ENCODE measurements around the gene GRIN3B. TPM values are rescaled to one million over a fixed set of nuclear protein-coding genes. Genes with fewer than 3 reads are reported as not detected.

GRIN3B gene
- total RNA-seq, 1 experiment from 2014 or later: 0.03 TPM

GRCh38 chr19:1042689-1043511 lies 42.7 kb downstream of the GRIN3B start:
- in situ Hi-C loops (cut with HindIII; ENCODE audit: low pct_unique_long_range_greater_than_20kb, low sequenced_read_pairs): no loop called here
- DNase-seq (ENCODE audit: low read depth, low spot score): no peak

- DNase-seq (ENCODE audit: low read depth, low spot score): peak; percentile 46
- in situ Hi-C loops (cut with HindIII; ENCODE audit: low pct_unique_long_range_greater_than_20kb, low sequenced_read_pairs): no loop called here
Observed at GRCh38 chr19:1045247-1045603, 45.0 kb downstream of the GRIN3B start.

- in situ Hi-C loops (cut with HindIII; ENCODE audit: low pct_unique_long_range_greater_than_20kb, low sequenced_read_pairs): no loop called here
Observed at GRCh38 chr19:1046117-1046626, 46.0 kb downstream of the GRIN3B start.

DNA sequence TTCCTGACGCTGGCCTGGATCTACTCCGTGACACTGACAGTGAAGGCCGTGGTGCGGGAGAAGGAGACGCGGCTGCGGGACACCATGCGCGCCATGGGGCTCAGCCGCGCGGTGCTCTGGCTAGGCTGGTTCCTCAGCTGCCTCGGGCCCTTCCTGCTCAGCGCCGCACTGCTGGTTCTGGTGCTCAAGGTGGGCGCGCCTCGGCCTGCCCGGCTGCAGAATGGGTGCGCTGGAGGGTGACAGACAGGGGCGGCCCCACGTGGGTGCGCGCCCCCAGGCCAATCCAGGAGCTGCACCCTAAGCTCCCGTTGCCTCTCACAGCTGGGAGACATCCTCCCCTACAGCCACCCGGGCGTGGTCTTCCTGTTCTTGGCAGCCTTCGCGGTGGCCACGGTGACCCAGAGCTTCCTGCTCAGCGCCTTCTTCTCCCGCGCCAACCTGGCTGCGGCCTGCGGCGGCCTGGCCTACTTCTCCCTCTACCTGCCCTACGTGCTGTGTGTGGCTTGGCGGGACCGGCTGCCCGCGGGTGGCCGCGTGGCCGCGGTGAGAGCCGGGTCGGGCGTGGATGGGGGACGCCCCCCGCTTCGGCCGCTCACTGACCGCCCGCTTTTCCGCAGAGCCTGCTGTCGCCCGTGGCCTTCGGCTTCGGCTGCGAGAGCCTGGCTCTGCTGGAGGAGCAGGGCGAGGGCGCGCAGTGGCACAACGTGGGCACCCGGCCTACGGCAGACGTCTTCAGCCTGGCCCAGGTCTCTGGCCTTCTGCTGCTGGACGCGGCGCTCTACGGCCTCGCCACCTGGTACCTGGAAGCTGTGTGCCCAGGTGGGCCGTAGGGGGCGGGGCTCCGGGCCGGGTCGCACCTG lies 46.8 kb downstream of the GRIN3B start:
- no peak for DNase-seq (ENCODE audit: low read depth, low spot score)
- in situ Hi-C loops (cut with HindIII; ENCODE audit: low pct_unique_long_range_greater_than_20kb, low sequenced_read_pairs): no loop called here

More at GRCh38 chr19:1046117-1046626, 46.0 kb downstream of the GRIN3B start:
- DNase-seq (ENCODE audit: low read depth, low spot score): no peak

DNA sequence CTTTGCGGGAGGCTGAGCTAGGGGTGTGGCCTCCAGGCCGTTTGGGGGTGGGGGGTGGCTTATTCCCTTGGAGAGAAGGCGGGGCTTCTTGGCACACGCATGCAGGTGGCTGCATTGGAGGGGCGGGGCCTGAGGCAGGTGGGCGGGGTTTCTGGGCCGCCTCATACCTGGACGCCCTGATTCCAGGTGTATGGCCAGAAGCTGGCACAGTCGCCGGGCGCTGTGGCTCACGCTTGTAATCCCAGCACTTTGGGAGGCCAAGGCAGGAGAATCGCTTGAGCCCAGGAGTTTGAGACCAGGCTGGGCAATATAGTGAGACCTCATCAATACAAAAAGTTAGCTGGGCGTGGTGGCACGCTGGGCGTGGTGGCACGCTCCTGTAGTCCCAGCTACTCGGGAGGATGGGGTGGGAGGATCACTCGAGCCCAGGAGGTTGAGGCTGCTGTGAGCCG lies 47.5 kb downstream of the GRIN3B start:
- no peak for DNase-seq (ENCODE audit: low read depth, low spot score)
- in situ Hi-C loops (cut with HindIII; ENCODE audit: low pct_unique_long_range_greater_than_20kb, low sequenced_read_pairs): no loop called here

GRCh38 chr19:1049106-1049505 lies 48.9 kb downstream of the GRIN3B start:
- in situ Hi-C loops (cut with HindIII; ENCODE audit: low pct_unique_long_range_greater_than_20kb, low sequenced_read_pairs): no loop called here
- DNase-seq (ENCODE audit: low read depth, low spot score): no peak

- no peak for DNase-seq (ENCODE audit: low read depth, low spot score)
- in situ Hi-C loops (cut with HindIII; ENCODE audit: low pct_unique_long_range_greater_than_20kb, low sequenced_read_pairs): no loop called here
Observed at GRCh38 chr19:1049800-1050199, 49.6 kb downstream of the GRIN3B start.

DNA sequence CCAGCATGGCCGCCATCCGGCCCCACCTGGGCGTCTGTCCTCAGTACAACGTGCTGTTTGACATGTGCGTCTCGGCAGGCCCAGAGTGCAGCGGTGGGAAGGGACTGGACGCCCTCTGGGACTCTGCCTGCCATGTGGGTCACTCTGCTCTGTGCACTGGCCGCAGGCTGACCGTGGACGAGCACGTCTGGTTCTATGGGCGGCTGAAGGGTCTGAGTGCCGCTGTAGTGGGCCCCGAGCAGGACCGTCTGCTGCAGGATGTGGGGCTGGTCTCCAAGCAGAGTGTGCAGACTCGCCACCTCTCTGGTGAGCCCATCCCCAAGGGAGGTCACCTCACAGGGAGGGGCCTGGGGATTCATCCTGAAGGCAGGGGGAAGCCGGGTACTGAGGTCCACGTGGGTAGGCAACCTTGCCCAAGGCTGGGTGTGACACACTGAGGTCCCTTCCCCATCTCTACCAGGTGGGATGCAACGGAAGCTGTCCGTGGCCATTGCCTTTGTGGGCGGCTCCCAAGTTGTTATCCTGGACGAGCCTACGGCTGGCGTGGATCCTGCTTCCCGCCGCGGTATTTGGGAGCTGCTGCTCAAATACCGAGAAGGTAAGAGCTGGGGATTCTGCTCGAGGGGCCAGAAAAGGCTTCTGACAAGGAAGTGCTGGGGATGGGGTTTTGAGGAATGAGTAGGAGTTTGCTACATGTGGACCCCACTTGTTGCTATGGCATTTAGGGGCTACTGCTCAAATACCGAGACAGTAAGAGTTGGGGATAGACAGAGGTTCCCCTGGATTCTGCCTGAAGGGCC lies 51.0 kb downstream of the GRIN3B start:
- DNase-seq (ENCODE audit: low read depth, low spot score): no peak
- in situ Hi-C loops (cut with HindIII; ENCODE audit: low pct_unique_long_range_greater_than_20kb, low sequenced_read_pairs): no loop called here

- no peak for DNase-seq (ENCODE audit: low read depth, low spot score)
- in situ Hi-C loops (cut with HindIII; ENCODE audit: low pct_unique_long_range_greater_than_20kb, low sequenced_read_pairs): no loop called here
Observed at GRCh38 chr19:1051791-1052190, 51.6 kb downstream of the GRIN3B start.

- in situ Hi-C loops (cut with HindIII; ENCODE audit: low pct_unique_long_range_greater_than_20kb, low sequenced_read_pairs): no loop called here
Observed at GRCh38 chr19:1052349-1052975, 52.2 kb downstream of the GRIN3B start.

GRCh38 chr19:1053176-1054101 lies 53.2 kb downstream of the GRIN3B start:
- DNase-seq (ENCODE audit: low read depth, low spot score): no peak
- in situ Hi-C loops (cut with HindIII; ENCODE audit: low pct_unique_long_range_greater_than_20kb, low sequenced_read_pairs): no loop called here

More at GRCh38 chr19:1052349-1052975, 52.2 kb downstream of the GRIN3B start:
- no peak for DNase-seq (ENCODE audit: low read depth, low spot score)

- no peak for DNase-seq (ENCODE audit: low read depth, low spot score)
- in situ Hi-C loops (cut with HindIII; ENCODE audit: low pct_unique_long_range_greater_than_20kb, low sequenced_read_pairs): no loop called here
Observed at GRCh38 chr19:1054102-1055027, 54.1 kb downstream of the GRIN3B start.

DNA sequence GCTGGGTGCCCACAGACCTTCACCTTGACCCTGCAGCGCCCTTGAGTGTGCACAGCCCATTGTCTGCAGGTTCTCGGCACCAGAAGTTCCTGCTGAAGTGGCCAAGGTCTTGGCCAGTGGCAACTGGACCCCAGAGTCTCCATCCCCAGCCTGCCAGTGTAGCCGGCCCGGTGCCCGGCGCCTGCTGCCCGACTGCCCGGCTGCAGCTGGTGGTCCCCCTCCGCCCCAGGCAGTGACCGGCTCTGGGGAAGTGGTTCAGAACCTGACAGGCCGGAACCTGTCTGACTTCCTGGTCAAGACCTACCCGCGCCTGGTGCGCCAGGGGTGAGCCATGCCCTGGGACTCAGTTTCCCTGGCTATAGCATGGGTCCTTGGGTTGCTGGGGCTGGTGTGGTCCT lies 54.8 kb downstream of the GRIN3B start:
- in situ Hi-C loops (cut with HindIII; ENCODE audit: low pct_unique_long_range_greater_than_20kb, low sequenced_read_pairs): no loop called here

GRCh38 chr19:1055886-1056620 lies 55.8 kb downstream of the GRIN3B start:
- no peak for DNase-seq (ENCODE audit: low read depth, low spot score)
- in situ Hi-C loops (cut with HindIII; ENCODE audit: low pct_unique_long_range_greater_than_20kb, low sequenced_read_pairs): no loop called here

More for the DNA sequence above, 54.8 kb downstream of the GRIN3B start:
- DNase-seq (ENCODE audit: low read depth, low spot score): no peak

All from SK-MEL-5 (cell line).